GM19455 (cell line): Measurements from ENCODE around the gene YEATS4.
"Not testable (repeated sequence)": the region's sequence is repeated elsewhere in the genome, so short reads cannot be mapped to it uniquely, and the experiment has no call there.

ENCODE experiments used
- ATAC-seq: cut with Tn5 transposase; IDR thresholded peaks from one replicate; pipeline ENCODE4 v1.9.1; 2021; ENCODE audit not compliant: unreplicated experiment

Gene YEATS4

DNA sequence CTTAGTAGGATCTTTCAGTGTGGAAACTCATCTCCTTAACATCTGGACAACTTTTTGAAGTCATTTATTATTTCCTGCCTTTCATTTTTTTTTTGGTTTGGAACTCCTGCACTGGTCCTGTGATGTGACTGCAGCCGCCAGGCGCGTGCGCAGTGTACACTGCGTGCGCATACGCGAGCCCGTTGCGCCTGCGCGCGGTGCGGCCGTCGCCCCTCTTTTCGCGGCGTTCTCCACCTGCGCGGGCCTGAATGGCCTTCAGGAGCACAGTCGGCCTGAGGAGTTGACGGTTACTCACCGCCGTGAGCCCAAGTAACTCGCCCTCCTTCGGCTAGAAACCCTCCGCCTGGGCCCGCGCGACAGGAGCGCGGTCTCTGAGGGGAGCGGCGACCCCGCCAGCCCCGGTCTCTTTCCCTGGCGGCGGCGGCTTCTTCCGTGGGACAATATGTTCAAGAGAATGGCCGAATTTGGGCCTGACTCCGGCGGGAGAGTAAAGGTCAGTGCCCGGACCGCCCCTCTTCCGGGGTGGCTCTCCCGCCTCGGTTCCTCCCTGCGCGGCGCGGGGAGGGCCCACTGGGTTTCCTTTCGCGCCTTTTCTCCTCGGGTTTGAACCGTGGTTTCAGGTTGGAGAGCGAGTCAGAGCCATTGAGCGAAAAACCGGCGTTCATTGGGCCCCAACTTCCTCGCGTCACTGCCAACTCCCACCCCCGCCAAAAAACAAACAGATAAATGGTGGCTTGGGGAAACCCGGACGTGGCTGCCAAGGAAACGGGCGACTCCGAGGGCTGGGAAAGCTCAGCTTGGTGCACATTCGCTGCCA lies at the start of gene YEATS4:
YEATS4 (plus strand) TSS at position 213 of the 817 bp plus-strand sequence; CDS start at position 443, 230 bp downstream.
- ATAC-seq = peak; percentile 87

- no peak for ATAC-seq
Observed at GRCh38 chr12:69313209-69313608, 46.3 kb upstream of the YEATS4 start.

DNA sequence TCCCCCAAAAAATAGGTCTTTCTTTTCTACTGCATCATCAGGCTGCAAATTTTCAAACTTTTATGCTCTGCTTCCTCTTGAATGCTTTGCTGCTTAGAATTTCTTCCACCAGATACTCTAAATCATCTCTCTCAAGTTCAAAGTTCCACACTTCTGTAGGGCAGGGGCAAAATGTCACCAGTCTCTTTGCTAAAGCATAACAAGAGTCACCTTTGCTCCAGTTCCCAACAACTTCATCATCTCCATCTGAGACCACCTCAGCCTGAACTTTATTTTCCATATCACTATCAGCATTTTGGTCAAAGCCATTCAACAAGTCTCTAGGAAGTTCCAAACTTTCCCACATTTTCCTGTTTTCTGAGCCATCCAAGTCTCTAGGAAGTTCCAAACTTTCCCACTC lies 42.8 kb upstream of the YEATS4 start:
- not testable (repeated sequence) for ATAC-seq

- not testable (repeated sequence) for ATAC-seq
Observed at GRCh38 chr12:69317233-69317632, 42.3 kb upstream of the YEATS4 start.

GRCh38 chr12:69318225-69318624 lies 41.3 kb upstream of the YEATS4 start:
- no peak for ATAC-seq

DNA sequence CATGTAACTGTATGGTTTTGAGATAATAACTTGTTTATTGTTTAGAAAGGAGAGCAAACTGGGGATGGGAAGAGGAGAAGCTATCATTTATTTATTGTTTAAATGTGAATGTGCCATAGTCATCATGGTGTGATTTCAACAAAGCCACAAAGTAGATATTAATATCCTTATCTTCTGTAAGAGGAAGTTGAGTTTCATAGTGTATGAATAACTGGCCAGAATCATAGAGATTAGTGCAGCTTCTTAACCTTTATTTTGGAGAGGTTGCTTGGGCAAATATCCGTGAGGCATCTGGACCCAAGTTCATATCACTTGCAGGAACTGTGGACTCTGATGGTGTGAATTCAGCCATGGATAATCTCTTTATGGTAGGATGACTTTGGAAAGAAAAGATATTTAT lies 38.2 kb upstream of the YEATS4 start:
- no peak for ATAC-seq

- ATAC-seq = peak; percentile 79
Observed at GRCh38 chr12:69324797-69325466, 34.6 kb upstream of the YEATS4 start.

DNA sequence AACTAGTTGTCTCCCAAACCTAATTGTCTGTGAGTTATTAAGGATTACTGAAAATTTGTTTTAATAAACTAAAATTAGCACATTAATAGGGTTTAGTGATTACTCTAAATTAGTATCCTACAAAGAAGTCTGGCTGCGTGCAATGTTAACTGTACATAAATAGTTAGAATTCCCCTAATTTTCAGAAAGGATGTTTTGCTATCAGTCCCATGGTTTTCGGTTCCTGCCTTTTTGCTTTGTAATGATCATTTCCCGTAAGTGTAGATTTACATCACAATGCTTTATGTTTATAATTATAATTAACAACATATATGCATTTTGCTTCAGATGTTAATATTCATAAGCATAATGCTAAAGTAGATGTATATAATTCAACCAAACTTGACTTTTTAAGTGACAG lies 31.1 kb upstream of the YEATS4 start:
- no peak for ATAC-seq

DNA sequence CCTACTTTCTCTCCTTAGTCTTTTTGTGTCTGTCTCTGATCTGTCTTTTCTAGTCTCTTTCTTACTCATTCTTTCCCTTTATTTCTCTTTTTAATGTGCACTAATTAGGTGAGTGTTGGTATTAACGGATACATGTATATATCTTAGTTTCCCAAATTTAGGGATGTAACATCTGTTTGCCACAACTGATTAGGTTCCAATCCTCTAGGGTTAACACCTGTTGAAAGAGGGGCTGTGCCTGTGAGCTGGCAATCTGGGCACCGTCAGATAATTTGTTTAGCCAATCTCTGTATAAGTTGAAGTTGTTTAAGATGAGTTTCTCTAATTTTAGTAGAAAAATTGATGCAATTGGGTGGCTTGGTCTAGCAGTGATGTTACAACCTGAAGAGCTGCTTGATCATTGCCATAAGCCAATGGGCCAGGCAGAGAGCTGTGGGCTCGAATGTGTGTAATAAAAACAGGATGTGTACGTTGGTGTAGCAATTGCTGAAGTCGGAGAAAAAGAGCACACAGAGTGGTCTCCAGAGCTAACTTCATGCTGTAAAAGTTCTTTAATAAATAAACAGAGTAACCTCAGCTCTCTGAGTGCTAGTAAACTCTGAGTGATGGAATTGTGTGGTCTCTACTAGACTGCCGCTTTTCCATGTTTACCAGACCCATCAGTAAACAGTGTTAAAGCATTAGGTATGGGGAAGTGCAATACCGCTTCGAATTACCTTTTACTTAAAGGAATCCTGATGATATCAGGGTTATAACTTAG lies 29.7 kb upstream of the YEATS4 start:
- no peak for ATAC-seq

- ATAC-seq = peak; percentile 75
Observed at GRCh38 chr12:69330475-69331473, 28.8 kb upstream of the YEATS4 start.

GRCh38 chr12:69331519-69331908 lies 28.0 kb upstream of the YEATS4 start:
- ATAC-seq = no peak

DNA sequence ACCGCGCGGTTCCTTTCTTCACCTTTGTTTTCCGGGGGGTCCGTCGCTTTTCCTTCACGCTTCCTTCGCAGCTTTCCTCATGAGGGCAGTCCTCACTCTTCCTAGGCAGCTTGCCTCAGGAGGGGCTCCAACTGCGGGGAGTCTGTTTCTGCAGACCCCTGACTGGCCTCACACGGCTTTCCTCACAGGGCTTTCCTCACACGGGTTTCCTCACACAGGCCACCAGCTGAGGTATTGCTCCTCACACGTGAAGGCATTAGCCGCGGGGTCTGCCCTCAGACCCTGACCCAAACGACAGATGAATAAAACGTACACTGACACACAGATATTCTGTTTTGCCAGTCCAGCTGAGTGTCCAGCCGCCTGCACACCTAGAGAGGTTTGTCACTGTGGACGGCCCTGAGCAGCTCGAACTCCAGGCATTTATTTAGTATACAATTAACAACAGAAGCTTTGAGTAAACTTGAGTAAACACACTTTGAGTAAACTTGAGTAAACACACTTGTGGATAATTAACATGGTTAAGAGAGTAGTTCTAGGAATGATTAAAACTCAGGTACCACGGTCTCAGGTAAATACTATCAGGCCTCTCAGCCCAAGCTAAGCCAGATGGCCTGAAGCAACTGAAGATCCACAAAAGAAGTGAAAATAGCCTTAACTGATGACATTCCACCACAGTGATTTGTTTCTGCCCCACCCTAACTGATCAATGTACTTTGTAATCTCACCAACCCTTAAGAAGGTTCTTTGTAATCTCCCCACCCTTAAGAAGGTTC lies 27.4 kb upstream of the YEATS4 start:
- ATAC-seq = no peak

DNA sequence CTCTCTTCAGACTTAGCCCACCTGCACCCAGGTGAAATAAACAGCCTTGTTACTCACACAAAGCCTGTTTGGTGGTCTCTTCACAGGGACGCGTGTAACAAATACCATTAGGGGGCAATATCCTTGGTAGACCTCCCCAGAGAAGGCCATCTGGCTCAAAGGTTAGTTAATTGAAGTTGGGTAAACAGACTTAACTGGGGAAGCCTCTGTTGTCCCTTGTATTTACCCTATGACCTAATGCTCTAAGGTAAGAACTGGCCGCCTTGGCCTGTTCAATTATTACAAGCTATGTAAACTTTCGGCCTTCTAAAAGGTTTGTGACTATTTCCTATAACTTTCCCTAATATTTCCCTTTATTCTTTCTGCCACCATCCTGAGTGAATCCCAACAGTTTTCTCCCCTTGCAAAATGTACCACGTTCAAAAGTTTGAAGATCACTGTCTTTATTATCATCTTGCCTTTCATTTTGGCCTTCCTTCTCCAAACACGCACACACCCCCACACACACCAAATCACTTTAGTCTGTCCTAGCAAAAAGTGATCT lies 26.7 kb upstream of the YEATS4 start:
- ATAC-seq = no peak

DNA sequence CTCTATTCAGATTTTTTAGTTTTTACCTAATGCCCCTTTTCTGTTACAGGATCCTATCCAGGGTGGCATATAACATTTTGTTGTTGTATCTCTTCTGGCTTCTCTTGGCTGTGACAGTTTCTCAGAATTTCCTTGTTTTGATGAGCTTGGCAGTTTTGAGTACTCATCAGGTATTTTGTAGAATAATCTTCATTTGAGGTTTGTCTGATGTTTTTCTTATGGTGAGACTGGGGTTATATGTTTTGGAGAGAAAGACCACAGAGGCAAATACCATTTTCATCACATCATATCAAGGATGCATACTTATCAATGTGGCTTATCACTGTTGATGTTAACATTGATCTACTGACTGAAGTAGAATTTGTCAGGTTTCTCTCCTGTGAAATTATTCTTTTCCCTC lies 25.4 kb upstream of the YEATS4 start:
- no peak for ATAC-seq

- no peak for ATAC-seq
Observed at GRCh38 chr12:69337311-69338090, 22.0 kb upstream of the YEATS4 start.

DNA sequence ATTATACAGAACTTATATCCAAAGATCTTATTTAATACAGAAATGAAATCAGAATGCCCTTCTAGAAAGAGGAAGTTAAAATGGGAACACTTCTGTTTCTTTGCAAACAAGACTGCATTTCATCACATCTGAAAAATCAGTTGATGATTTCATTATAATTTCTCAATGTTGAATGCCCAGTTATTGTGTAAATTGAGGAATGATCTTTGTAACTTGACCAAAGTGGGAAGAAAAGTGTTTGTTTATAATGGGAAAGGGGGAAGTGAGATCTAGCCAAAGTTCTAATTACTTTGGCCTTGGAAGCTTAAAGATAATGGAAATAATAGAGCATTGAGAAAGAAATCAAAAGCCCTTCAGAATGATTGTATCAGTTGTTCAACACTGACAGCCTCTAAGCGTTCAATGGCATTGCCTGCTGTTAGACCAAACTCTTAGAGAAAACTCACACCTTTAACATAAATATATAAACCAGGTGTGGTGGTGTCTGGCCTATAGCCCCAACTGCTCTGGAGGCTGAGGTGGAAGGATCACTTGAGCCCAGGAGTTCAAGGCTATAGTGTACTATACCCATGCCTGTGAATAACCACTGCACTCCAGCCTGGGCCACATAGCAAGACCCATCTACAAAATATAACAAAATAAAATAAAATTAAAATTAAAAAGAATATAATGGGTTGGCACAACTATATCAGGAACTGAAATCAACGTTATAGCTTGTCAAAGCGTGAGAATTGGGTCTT lies 21.3 kb upstream of the YEATS4 start:
- no peak for ATAC-seq

DNA sequence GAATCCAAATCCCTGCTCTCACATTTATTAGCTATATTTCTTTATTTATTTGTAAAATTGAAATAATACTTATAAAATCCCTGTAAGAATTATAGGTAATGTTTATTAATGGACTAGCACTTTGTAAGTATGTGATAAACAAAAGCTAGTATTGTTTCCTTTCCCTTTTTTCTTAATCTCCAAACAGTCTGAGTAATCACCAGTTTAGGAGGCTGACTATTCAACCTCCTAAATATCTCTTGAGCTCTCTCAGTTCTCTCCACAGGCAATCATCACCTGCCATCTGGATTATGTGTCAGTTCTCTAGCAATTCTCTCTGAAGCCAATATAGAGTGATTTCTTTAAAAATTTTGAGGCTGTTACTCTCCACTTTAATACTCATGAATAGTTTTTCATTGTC lies 20.6 kb upstream of the YEATS4 start:
- no peak for ATAC-seq

DNA sequence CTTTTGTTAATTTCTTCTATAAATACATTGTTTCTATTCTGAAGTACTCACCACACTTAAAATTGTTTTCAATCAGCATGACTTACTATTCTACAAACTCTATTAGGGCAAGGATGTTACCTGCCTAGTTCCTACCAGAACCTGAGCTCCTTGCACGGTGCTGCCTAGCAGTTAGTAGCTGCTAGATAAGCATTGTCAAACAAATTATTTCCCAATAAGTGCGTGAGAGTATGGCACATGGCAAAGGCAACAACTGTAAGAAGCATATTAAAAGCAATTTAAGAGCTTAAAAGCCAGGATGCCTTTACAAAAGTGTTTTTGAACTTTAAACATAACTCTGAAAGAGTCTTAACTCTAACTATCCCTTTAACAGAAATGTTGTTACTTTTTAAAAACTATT lies 19.5 kb upstream of the YEATS4 start:
- ATAC-seq = no peak
